Activated naive CD8-positive, alpha-beta T cell treated with anti-CD3 and anti-CD28 coated beads, Interleukin-2, amount 50 U/mL, for 16 hours (primary cell): ENCODE results near the gene FOXB2.
"Not testable (repeated sequence)": the region's sequence is repeated elsewhere in the genome, so short reads cannot be mapped to it uniquely, and the experiment has no call there.

Experiments used
- DNase-seq: peaks from one replicate; pipeline ENCODE4 v3.0.0-alpha.2; 2020; ENCODE audit warnings: low read depth, low spot score

Gene FOXB2

GRCh38 chr9:77016121-77016525 is 3.3 kb upstream of the FOXB2 start:
- DNase-seq = no peak

- DNase-seq = no peak
Measured at GRCh38 chr9:77016526-77017504, 2.6 kb upstream of the FOXB2 start.

- no peak for DNase-seq
Measured at GRCh38 chr9:77017505-77017894, 2.0 kb upstream of the FOXB2 start.

- DNase-seq = no peak
Measured at GRCh38 chr9:77018058-77018968, 1.1 kb upstream of the FOXB2 start.

- no peak for DNase-seq
Measured at GRCh38 chr9:77018969-77019235, 553 bp upstream of the FOXB2 start.

- no peak for DNase-seq
Measured at GRCh38 chr9:77019926-77020412, 514 bp downstream of the FOXB2 start.

- no peak for DNase-seq
Measured at GRCh38 chr9:77020413-77021290, 1.2 kb downstream of the FOXB2 start.

- no peak for DNase-seq
Measured at GRCh38 chr9:77021291-77021894, 1.9 kb downstream of the FOXB2 start.

- no peak for DNase-seq
Measured at GRCh38 chr9:77021922-77022782, 2.7 kb downstream of the FOXB2 start.

- no peak for DNase-seq
Measured at GRCh38 chr9:77022783-77023440, 3.5 kb downstream of the FOXB2 start.

GRCh38 chr9:77023726-77024125 is 4.3 kb downstream of the FOXB2 start:
- no peak for DNase-seq

GRCh38 chr9:77024776-77025545 is 5.5 kb downstream of the FOXB2 start:
- no peak for DNase-seq

GRCh38 chr9:77028478-77028877 is 9.0 kb downstream of the FOXB2 start:
- no peak for DNase-seq

- no peak for DNase-seq
Measured at GRCh38 chr9:77030045-77030444, 10.6 kb downstream of the FOXB2 start.

- DNase-seq = no peak
Measured at GRCh38 chr9:77038281-77039036, 19.0 kb downstream of the FOXB2 start.

- DNase-seq = no peak
Measured at GRCh38 chr9:77040340-77040739, 20.9 kb downstream of the FOXB2 start.

GRCh38 chr9:77043743-77044142 is 24.3 kb downstream of the FOXB2 start:
- not testable (repeated sequence) for DNase-seq

GRCh38 chr9:77060681-77061080 is 41.2 kb downstream of the FOXB2 start:
- not testable (repeated sequence) for DNase-seq
